Keratinocyte (primary cell): ENCODE measurements around the gene ACBD6. TPM values are rescaled to one million over a fixed set of nuclear protein-coding genes. Genes with fewer than 3 reads are reported as not detected.

Experiments
- DNase-seq: peaks from one replicate; pipeline ENCODE4 v3.0.0-alpha.2; 2011; ENCODE audit warnings: low read depth, missing footprints, low spot score
- FAIRE-seq: peaks from 2 replicates; lab custom pipeline; 2011; peaks lifted over from hg19 to GRCh38; lab: Jason Lieb, UNC
- H2AFZ ChIP-seq: 2 replicates; pipeline ENCODE4 v1.6.0; 2012; ENCODE audit warnings: low read length, control low read depth, inconsistent platforms; ENCODE audit not compliant: control insufficient read depth
- H3K27ac ChIP-seq: 2 replicates; pipeline ENCODE4 v1.5.1; 2011; ENCODE audit warnings: low read length; ENCODE audit not compliant: control insufficient read depth, insufficient read depth
- H3K27me3 ChIP-seq: 3 replicates; pipeline ENCODE4 v1.6.0; 2011; ENCODE audit warnings: low read length; ENCODE audit not compliant: control insufficient read depth, insufficient read depth; ENCODE audit errors: extremely low read depth
- H3K36me3 ChIP-seq, 2 experiments: 2 replicates in 1 of 2; 3 replicates in 1 of 2; pipeline ENCODE4 v1.5.1; 2011; ENCODE audit warnings: low read length in 2 of 2, mild to moderate bottlenecking in 1 of 2; ENCODE audit not compliant: control insufficient read depth in 2 of 2, insufficient read depth in 2 of 2; ENCODE audit errors: extremely low read depth in 1 of 2
- H3K4me1 ChIP-seq: 3 replicates; pipeline ENCODE4 v1.5.1; 2011; ENCODE audit warnings: low read length; ENCODE audit not compliant: control insufficient read depth, insufficient read depth; ENCODE audit errors: extremely low read depth
- H3K4me2 ChIP-seq: 3 replicates; pipeline ENCODE4 v1.6.0; 2011; ENCODE audit warnings: low read depth, low read length; ENCODE audit not compliant: control insufficient read depth, insufficient read depth; ENCODE audit errors: extremely low read depth
- H3K4me3 ChIP-seq, 3 experiments: fragments of 200-600 bp in 1 of 3; sonication (generic) in 1 of 3; 2 replicates in 2 of 3; 3 replicates in 1 of 3; pipeline ENCODE4 v1.5.1; 2011 to 2016; ENCODE audit warnings: low read length in 3 of 3, mild to moderate bottlenecking in 3 of 3, control low read depth in 2 of 3, inconsistent platforms in 1 of 3, low read depth in 1 of 3, mixed read lengths in 1 of 3, mixed run types in 1 of 3, moderate library complexity in 1 of 3; ENCODE audit not compliant: control insufficient read depth in 2 of 3, insufficient read depth in 2 of 3; ENCODE audit errors: extremely low read depth in 1 of 3
- H3K79me2 ChIP-seq: 2 replicates; pipeline ENCODE4 v1.6.0; 2012; ENCODE audit warnings: low read length; ENCODE audit not compliant: control insufficient read depth, insufficient read depth
- H3K9ac ChIP-seq: 3 replicates; pipeline ENCODE4 v1.6.0; 2011; ENCODE audit warnings: low read length; ENCODE audit not compliant: control insufficient read depth, insufficient read depth; ENCODE audit errors: extremely low read depth
- H3K9me1 ChIP-seq: 3 replicates; pipeline ENCODE4 v1.6.0; 2011; ENCODE audit warnings: low read length; ENCODE audit not compliant: control insufficient read depth, insufficient read depth; ENCODE audit errors: extremely low read depth
- H3K9me3 ChIP-seq: 2 replicates; pipeline ENCODE4 v1.5.1; 2012; ENCODE audit warnings: low read depth, low read length; ENCODE audit not compliant: control insufficient read depth
- H4K20me1 ChIP-seq: 3 replicates; pipeline ENCODE4 v1.6.0; 2011; ENCODE audit warnings: low read length; ENCODE audit not compliant: control insufficient read depth, insufficient read depth; ENCODE audit errors: extremely low read depth
- CTCF ChIP-seq, 3 experiments: IDR thresholded peaks in 1 of 3; conservative IDR thresholded peaks in 1 of 3; optimal IDR thresholded peaks in 1 of 3; 2 replicates in 2 of 3; 3 replicates in 1 of 3; pipeline versions ENCODE3 to v1.5.1; 2011; ENCODE audit warnings: low read length in 3 of 3, mild to moderate bottlenecking in 3 of 3, moderate library complexity in 2 of 3, control low read depth in 1 of 3, inconsistent platforms in 1 of 3; ENCODE audit not compliant: insufficient read depth in 2 of 3; ENCODE audit errors: extremely low read depth in 1 of 3
- EZH2 ChIP-seq: IDR thresholded peaks from one replicate; pipeline ENCODE4 v1.6.1; 2012; ENCODE audit warnings: inconsistent platforms, mild to moderate bottlenecking, low read length, moderate library complexity
- dilution Hi-C: fragments of 300-500 bp; cut with MboI; formaldehyde crosslinking; loops from one replicate; pipeline ENCODE4 v1.7.0; 2020; ENCODE audit warnings: low sequenced_read_pairs; ENCODE audit not compliant: extremely low pct_ligation_motif_present
- polyA plus RNA-seq, 5 experiments: library from polyadenylated mRNA; depleted of rRNA in 3 of 5; stranded (reverse) in 3 of 5; stranded (forward) in 1 of 5; unstranded in 1 of 5; fragments of >200 nt; gene quantifications; 1 replicate in 1 of 5; 2 replicates in 3 of 5; 3 replicates in 1 of 5; pipeline versions ENCODE4 v1.2.1 to v1.2.3, GENCODE V29; 2011 to 2012; ENCODE audit warnings: missing spikeins in 2 of 5, low read depth in 1 of 5, low replicate concordance in 1 of 5

The ACBD6 gene
- polyA plus RNA-seq, 1 donor (not counting 4 experiments of a cell fraction or from before 2014, with no cell fraction given): 47.5 TPM

- dilution Hi-C loops: no loop called here
- H3K27ac ChIP-seq: no peak overlapping the region
Measured at GRCh38 chr1:180310095-180310494, 192.3 kb downstream of the ACBD6 start.

GRCh38 chr1:180309338-180309737 lies 193.0 kb downstream of the ACBD6 start:
- TF ChIP-seq EZH2 (no peak), CTCF (optimal IDR thresholded peaks at IDR 0.05 in 1 of 3, IDR thresholded peaks at IDR 0.05 in 1 of 3, conservative IDR thresholded peaks at IDR 0.05 in 1 of 3; ENCODE audit: extremely low read depth in 1 of 3, insufficient read depth in 2 of 3, low read length in 3 of 3) (no peak)
- H3K4me2 ChIP-seq: no peak overlapping the region
- no peaks in the 10 kb centered on the region for H3K27me3 ChIP-seq
- dilution Hi-C loops: no loop called here
- H3K9me1 ChIP-seq: no peaks in the 10 kb centered on the region
- DNase-seq: no peak
- H4K20me1 ChIP-seq: no peaks in the 10 kb centered on the region
- H3K36me3 ChIP-seq: peaks cover 0 to 2% of the 10 kb centered on the region in 2 experiments
- FAIRE-seq: no peak
- H3K79me2 ChIP-seq: no peaks in the 10 kb centered on the region
- no peaks in the 10 kb centered on the region for H3K9me3 ChIP-seq
- no peaks in the 10 kb centered on the region for H3K4me1 ChIP-seq
- H2AFZ ChIP-seq: no peak overlapping the region
- no peak overlapping the region for H3K4me3 ChIP-seq
- no peak overlapping the region for H3K9ac ChIP-seq
- H3K27ac ChIP-seq: peak overlapping the region; percentile 23

More at GRCh38 chr1:180310095-180310494, 192.3 kb downstream of the ACBD6 start:
- TF ChIP-seq CTCF (optimal IDR thresholded peaks at IDR 0.05 in 1 of 3, IDR thresholded peaks at IDR 0.05 in 1 of 3, conservative IDR thresholded peaks at IDR 0.05 in 1 of 3; ENCODE audit: extremely low read depth in 1 of 3, insufficient read depth in 2 of 3, low read length in 3 of 3) (no peak), EZH2 (no peak)
- FAIRE-seq: no peak
- Histone ChIP-seq H3K36me3 (peaks cover 0 to 2% of the 10 kb centered on the region in 2 experiments), H3K27me3 (no peaks in the 10 kb centered on the region), H3K9me1 (no peaks in the 10 kb centered on the region), H3K4me1 (no peaks in the 10 kb centered on the region), H3K4me3 (no peak overlapping the region), H2AFZ (no peak overlapping the region), H3K4me2 (no peak overlapping the region), H4K20me1 (no peaks in the 10 kb centered on the region), H3K9ac (no peak overlapping the region), H3K9me3 (no peaks in the 10 kb centered on the region), H3K79me2 (no peaks in the 10 kb centered on the region)
- DNase-seq: no peak
